Prostate gland (tissue), 2 donors: Measurements from ENCODE around the gene USP15. TPM values are rescaled to one million over a fixed set of nuclear protein-coding genes. Genes with fewer than 3 reads are reported as not detected.

Experiments used
- DNase-seq: peaks from one replicate; pipeline ENCODE4 v3.0.0-alpha.2; 2019; ENCODE audit warnings: low spot score
- H3K27ac ChIP-seq, 2 donors: fragments of 200-600 bp; sonication (generic); 2 replicates each; pipeline ENCODE4 v1.5.1; 2017 to 2019
- H3K27me3 ChIP-seq: fragments of 200-600 bp; sonication (generic); replicated peaks from 2 replicates; pipeline ENCODE4 v1.5.1; 2019; ENCODE audit not compliant: insufficient read depth
- H3K36me3 ChIP-seq, 2 donors: fragments of 200-600 bp; sonication (generic); 1 replicate in 1 of 2; 2 replicates in 1 of 2; pipeline versions ENCODE4 v1.5.1 to v1.8.1; 2017 to 2019
- H3K4me1 ChIP-seq: fragments of 200-600 bp; sonication (generic); replicated peaks from 2 replicates; pipeline ENCODE4 v1.5.1; 2019
- H3K4me3 ChIP-seq, 2 donors: fragments of 200-600 bp; sonication (generic); 2 replicates each; pipeline ENCODE4 v1.5.1; 2017 to 2019
- H3K9me3 ChIP-seq: fragments of 200-600 bp; sonication (generic); 2 replicates; pipeline ENCODE4 v1.5.1; 2017
- POLR2A ChIP-seq: fragments of 450-650 bp; IDR thresholded peaks from one replicate; pipeline ENCODE4 v1.6.1; 2016; ENCODE audit warnings: antibody characterized with exemption, mild to moderate bottlenecking
- POLR2AphosphoS5 ChIP-seq: sonication (generic); formaldehyde crosslinking; IDR thresholded peaks from one replicate; pipeline ENCODE4 v1.6.1; 2017; ENCODE audit warnings: antibody characterized with exemption
- WGBS: methylation state at CpG from one replicate; pipeline ENCODE4 v1.1.5; 2018; 5-methylcytosine and 5-hydroxymethylcytosine counted together
- intact Hi-C: fragments of 100-400 bp; cut with DNase I; formaldehyde crosslinking; loops from one replicate; pipeline ENCODE4 v1.14.2; 2022
- total RNA-seq, 2 donors: library from RNA; depleted of rRNA; stranded (reverse); fragments of >200 nt; gene quantifications; one replicate each; pipeline ENCODE4 v1.1.0, GENCODE V29; 2016
- TF ChIP-seq, protein P1 (sequence below), 4 experiments: fragments of 200-600 bp in 2 of 4; fragments of 450-650 bp in 2 of 4; sonication (generic) in 2 of 4; IDR thresholded peaks; 1 replicate in 3 of 4; 2 replicates in 1 of 4; pipeline ENCODE4 v1.5.1; 2016 to 2019; ENCODE audit warnings: antibody characterized with exemption in 4 of 4, mild to moderate bottlenecking in 2 of 4, moderate library complexity in 2 of 4

Gene USP15
- total RNA-seq, 2 donors from 2014 or later, result 33.6 to 59.4 TPM

DNA sequence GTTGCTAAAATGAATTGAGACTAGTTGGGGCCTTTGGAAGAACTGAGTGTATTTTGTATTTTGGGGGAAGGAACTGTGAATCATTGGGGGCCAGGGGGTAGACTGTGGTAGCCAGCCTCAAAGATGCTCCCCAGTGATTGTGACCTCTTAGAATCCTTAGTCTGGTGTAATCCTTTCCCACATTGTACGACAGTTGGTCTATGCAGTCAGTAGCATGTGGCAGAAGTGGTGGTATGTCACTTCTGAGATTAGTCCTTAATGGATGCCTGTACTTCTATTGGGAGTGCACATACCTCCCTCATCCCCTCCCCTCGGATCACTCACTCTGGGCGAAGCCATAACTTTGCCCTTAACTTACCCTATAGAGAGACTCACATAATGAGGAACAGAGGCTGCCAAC lies 48.0 kb downstream of the USP15 start:
- TF ChIP-seq POLR2A (no peak), POLR2AphosphoS5 (no peak)
- TF ChIP-seq, protein P1, sequence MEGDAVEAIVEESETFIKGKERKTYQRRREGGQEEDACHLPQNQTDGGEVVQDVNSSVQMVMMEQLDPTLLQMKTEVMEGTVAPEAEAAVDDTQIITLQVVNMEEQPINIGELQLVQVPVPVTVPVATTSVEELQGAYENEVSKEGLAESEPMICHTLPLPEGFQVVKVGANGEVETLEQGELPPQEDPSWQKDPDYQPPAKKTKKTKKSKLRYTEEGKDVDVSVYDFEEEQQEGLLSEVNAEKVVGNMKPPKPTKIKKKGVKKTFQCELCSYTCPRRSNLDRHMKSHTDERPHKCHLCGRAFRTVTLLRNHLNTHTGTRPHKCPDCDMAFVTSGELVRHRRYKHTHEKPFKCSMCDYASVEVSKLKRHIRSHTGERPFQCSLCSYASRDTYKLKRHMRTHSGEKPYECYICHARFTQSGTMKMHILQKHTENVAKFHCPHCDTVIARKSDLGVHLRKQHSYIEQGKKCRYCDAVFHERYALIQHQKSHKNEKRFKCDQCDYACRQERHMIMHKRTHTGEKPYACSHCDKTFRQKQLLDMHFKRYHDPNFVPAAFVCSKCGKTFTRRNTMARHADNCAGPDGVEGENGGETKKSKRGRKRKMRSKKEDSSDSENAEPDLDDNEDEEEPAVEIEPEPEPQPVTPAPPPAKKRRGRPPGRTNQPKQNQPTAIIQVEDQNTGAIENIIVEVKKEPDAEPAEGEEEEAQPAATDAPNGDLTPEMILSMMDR (IDR thresholded peaks at IDR 0.05), result no peak

DNA sequence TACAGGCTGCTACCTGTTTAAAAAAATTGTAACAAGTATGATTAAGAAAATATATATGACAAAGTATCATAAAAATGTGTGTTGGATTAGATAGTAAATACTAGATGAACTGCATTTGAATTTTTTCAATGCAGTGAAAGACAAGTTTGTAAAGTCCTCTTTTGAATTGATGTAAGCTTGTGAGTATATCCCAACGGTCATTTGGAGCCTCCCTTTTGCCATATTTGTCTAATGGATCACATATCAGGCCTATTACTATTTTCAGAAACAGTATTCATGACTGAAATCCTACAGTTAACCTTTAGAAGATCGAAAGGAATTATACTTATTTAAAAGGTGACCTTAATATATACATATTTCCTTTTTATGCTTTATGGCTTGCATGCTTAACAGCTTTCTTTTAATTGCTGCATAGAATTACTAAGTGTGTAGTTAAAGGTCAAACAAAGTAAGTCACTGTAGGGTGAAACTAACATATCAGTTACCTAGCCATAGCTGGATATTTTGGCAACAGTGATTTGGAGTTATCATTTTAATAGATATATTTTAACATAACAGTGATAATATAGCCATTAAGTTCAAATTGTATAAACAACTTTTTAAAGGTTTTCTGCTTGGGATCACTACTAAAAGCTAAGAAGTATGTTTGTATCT lies 53.6 kb downstream of the USP15 start:
- Histone ChIP-seq H3K27me3 (no peaks in the 10 kb centered on the region), H3K4me3 (no peak overlapping the region), H3K36me3 (no peaks in the 10 kb centered on the region), H3K4me1 (no peaks in the 10 kb centered on the region), H3K9me3 (no peaks in the 10 kb centered on the region), H3K27ac (no peak overlapping the region)
- 49% methylated on average over 2 of the region's 2 CpGs for WGBS
- no peak for TF ChIP-seq POLR2AphosphoS5
- TF ChIP-seq POLR2A, result no peak
- TF ChIP-seq, protein P1 (IDR thresholded peaks at IDR 0.05), result no peak
- intact Hi-C loops, result no loop called here
- DNase-seq, result no peak

More for the DNA sequence above, 48.0 kb downstream of the USP15 start:
- WGBS, result 95% methylated on average over 3 of the region's 3 CpGs
- Histone ChIP-seq H3K27me3 (no peaks in the 10 kb centered on the region), H3K27ac (no peak overlapping the region), H3K9me3 (no peaks in the 10 kb centered on the region), H3K4me1 (no peaks in the 10 kb centered on the region), H3K4me3 (no peak overlapping the region), H3K36me3 (no peaks in the 10 kb centered on the region)
- no peak for DNase-seq
- intact Hi-C loops, result no loop called here

DNA sequence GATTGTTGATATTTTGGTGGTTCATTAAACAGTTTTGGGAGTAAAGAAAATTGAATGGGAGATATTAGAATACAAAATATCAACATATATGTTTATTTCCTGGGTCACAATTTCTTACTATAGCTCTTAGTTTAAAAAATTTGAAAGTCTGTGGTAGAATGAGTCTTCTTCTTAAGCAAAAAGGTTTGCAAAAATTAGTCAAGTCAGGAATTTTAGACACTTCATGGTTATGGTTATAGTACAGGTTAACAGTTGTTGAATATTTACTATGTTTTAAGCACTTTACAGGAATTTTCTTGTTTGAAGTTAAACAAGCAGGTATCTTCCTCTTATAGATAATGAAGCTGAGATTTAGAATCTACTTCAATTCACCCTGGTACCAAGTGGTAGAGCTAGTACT lies 56.8 kb downstream of the USP15 start:
- intact Hi-C loops, result no loop called here

DNA sequence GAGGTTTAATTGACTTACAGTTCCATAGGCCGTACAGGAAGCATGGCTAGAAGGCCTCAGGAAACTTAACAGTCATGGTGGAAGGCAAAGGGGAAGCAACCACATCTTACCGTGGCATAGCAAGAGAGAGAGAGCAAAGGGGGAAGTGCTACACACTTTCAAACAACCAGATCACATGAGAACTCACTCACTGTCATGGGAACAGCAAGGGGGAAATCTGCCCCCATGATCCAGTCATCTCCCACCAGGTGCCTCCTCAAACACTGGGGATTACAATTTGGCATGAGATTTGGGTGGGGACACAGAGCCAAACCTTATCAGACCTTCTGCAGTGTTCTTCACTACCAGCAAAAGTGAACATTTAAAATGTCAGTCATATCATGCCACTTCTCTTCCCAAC lies 58.9 kb downstream of the USP15 start:
- H3K4me3 ChIP-seq, result no peak overlapping the region
- WGBS, result 88% methylated on average over 2 of the region's 2 CpGs
- H3K27ac ChIP-seq, result no peak overlapping the region
- H3K4me1 ChIP-seq, result no peaks in the 10 kb centered on the region
- intact Hi-C loops, result no loop called here
- H3K9me3 ChIP-seq, result no peaks in the 10 kb centered on the region
- no peaks in the 10 kb centered on the region for H3K36me3 ChIP-seq
- no peak for DNase-seq
- no peaks in the 10 kb centered on the region for H3K27me3 ChIP-seq
- TF ChIP-seq, protein P1 (IDR thresholded peaks at IDR 0.05), result no peak
- no peak for TF ChIP-seq POLR2A
- TF ChIP-seq POLR2AphosphoS5, result no peak

More for the DNA sequence above, 56.8 kb downstream of the USP15 start:
- Histone ChIP-seq H3K4me3 (no peak overlapping the region), H3K27me3 (no peaks in the 10 kb centered on the region), H3K4me1 (no peaks in the 10 kb centered on the region), H3K36me3 (no peaks in the 10 kb centered on the region), H3K27ac (no peak overlapping the region), H3K9me3 (no peaks in the 10 kb centered on the region)
- no peak for DNase-seq
- no peak for TF ChIP-seq POLR2AphosphoS5
- TF ChIP-seq, protein P1 (IDR thresholded peaks at IDR 0.05), result no peak
- TF ChIP-seq POLR2A, result no peak

DNA sequence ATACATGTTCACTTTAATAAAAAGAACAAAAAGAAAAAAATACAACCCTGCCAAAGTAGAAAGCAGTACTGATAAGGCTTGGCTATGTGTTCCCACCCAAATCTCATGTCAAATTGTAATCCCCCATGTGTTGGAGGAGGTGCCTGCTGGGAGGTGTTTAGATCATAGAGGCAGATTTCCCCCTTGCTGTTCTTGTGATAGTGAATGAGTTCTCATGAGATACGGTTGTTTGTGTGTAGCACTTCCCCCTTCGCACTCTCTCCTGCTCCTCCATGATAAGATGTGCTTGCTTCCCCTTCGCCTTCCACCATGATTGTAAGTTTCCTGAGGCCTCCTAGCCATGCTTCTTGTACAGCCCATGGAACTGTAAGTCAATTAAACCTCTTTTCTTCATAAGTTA lies 59.9 kb downstream of the USP15 start:
- Histone ChIP-seq H3K4me3 (no peak overlapping the region), H3K36me3 (no peaks in the 10 kb centered on the region), H3K4me1 (no peaks in the 10 kb centered on the region), H3K27me3 (no peaks in the 10 kb centered on the region), H3K27ac (no peak overlapping the region), H3K9me3 (no peaks in the 10 kb centered on the region)
- intact Hi-C loops, result no loop called here
- DNase-seq, result no peak
- no peak for TF ChIP-seq POLR2AphosphoS5
- TF ChIP-seq, protein P1 (IDR thresholded peaks at IDR 0.05), result no peak
- TF ChIP-seq POLR2A, result no peak
- WGBS, result 96% methylated on average over 3 of the region's 3 CpGs
